Spleen (tissue), 11 donors: ENCODE measurements around the gene REPS2. TPM values are rescaled to one million over a fixed set of nuclear protein-coding genes. Genes with fewer than 3 reads are reported as not detected.

Source experiments
- DNase-seq: peaks from one replicate; pipeline ENCODE4 v3.0.0-alpha.2; 2020
- H3K27ac ChIP-seq, 8 donors: fragments of 200-600 bp; sonication (generic) in 7 of 8; 1 replicate in 4 of 8; 2 replicates in 4 of 8; pipeline versions ENCODE4 v1.5.0 to v1.8.0; 2016 to 2021; ENCODE audit warnings: inconsistent platforms in 4 of 8, mild to moderate bottlenecking in 4 of 8, moderate library complexity in 1 of 8
- H3K27me3 ChIP-seq, 7 donors: fragments of 200-600 bp; sonication (generic) in 6 of 7; replicated peaks in 1 of 7; 1 replicate in 4 of 7; 2 replicates in 3 of 7; pipeline versions ENCODE4 v1.5.0 to v1.8.0; 2016 to 2021; ENCODE audit warnings: inconsistent platforms in 3 of 7, mild to moderate bottlenecking in 1 of 7
- H3K36me3 ChIP-seq, 6 donors: fragments of 200-600 bp; sonication (generic) in 5 of 6; 1 replicate in 4 of 6; 2 replicates in 2 of 6; pipeline versions ENCODE4 v1.5.0 to v1.8.0; 2016 to 2021; ENCODE audit warnings: inconsistent platforms in 2 of 6
- H3K4me1 ChIP-seq, 6 donors: fragments of 200-600 bp; sonication (generic) in 5 of 6; 1 replicate in 3 of 6; 2 replicates in 3 of 6; pipeline versions ENCODE4 v1.5.0 to v1.8.0; 2016 to 2021; ENCODE audit warnings: inconsistent platforms in 3 of 6
- H3K4me3 ChIP-seq, 8 donors: fragments of 200-600 bp; sonication (generic) in 7 of 8; 1 replicate in 4 of 8; 2 replicates in 4 of 8; pipeline versions ENCODE4 v1.5.0 to v1.8.0; 2016 to 2021; ENCODE audit warnings: inconsistent platforms in 4 of 8, mild to moderate bottlenecking in 4 of 8, moderate library complexity in 2 of 8
- H3K9me3 ChIP-seq, 8 donors: fragments of 200-600 bp; sonication (generic) in 7 of 8; 1 replicate in 4 of 8; 2 replicates in 4 of 8; pipeline versions ENCODE4 v1.5.0 to v1.8.0; 2016 to 2021; ENCODE audit warnings: inconsistent platforms in 4 of 8
- POLR2A ChIP-seq, 3 donors: fragments of 450-650 bp; IDR thresholded peaks; one replicate each; pipeline ENCODE4 v1.5.1; 2017; ENCODE audit warnings: antibody characterized with exemption in 3 of 3, mild to moderate bottlenecking in 1 of 3
- POLR2AphosphoS5 ChIP-seq, 3 donors: sonication (generic); formaldehyde crosslinking; IDR thresholded peaks; one replicate each; pipeline ENCODE4 v1.5.1; 2017; ENCODE audit warnings: antibody characterized with exemption in 3 of 3
- WGBS, 5 donors: extraction: QIAGEN DNeasy Blood & Tissue Kit in 3 of 5; methylation state at CpG; one replicate each; pipeline versions ENCODE4 v1.1.5 to v1.1.7; 2013 to 2018; 5-methylcytosine and 5-hydroxymethylcytosine counted together
- intact Hi-C: fragments of 100-400 bp; cut with DNase I; formaldehyde crosslinking; loops from one replicate; pipeline ENCODE4 v1.15.0; 2023; ENCODE audit warnings: low total_unique reads
- polyA plus RNA-seq, 3 donors: library from polyadenylated mRNA; stranded (reverse); fragments of 200-250 nt; gene quantifications; one replicate each; pipeline ENCODE4 v1.2.1, GENCODE V29; 2013
- total RNA-seq, 7 donors: library from RNA; depleted of rRNA in 3 of 7; stranded (reverse); fragments of >200 nt in 3 of 7; fragmentation: NEBNext Ultra II Directional in 4 of 7; extraction: Animal tissue kit (Norgen Biotek cat#: 25700) in 4 of 7; gene quantifications; one replicate each; pipeline versions ENCODE4 v1.1.0 to v1.2.1, GENCODE V29; 2016 to 2021
- TF ChIP-seq, protein P1 (sequence below), 11 experiments: fragments of 200-600 bp in 7 of 11; fragments of 450-650 bp in 4 of 11; sonication (generic) in 4 of 11; IDR thresholded peaks in 8 of 11; conservative IDR thresholded peaks in 3 of 11; 1 replicate in 7 of 11; 2 replicates in 4 of 11; pipeline versions ENCODE4 v1.4.0 to v1.8.0; 2016 to 2021; ENCODE audit warnings: antibody characterized with exemption in 11 of 11, inconsistent platforms in 4 of 11, mild to moderate bottlenecking in 1 of 11
- donor health status: healthy with polysubstance abuse.
- donor health status: DM: no; HTN: no; CAD: no; lungs with moderate emphysema.
- donor health status: DM: no; HTN: no; CAD: no.
- donor health status: Bipolar disorder and iron deficiency.
- donor health status: healthy.
- donor health status: DM: no; HTN: no; CAD: no.
- donor health status: DM: yes; HTN: yes; CAD: no.

Gene REPS2
- total and polyA plus RNA-seq, 10 donors, result 1.5 to 18.3 (median 8.0) TPM

GRCh38 chrX:17021851-17022604, 75.6 kb downstream of the REPS2 start:
- intact Hi-C loops, result no loop called here
- Histone ChIP-seq H3K36me3 (no peaks in the 10 kb centered on the region), H3K27ac (no peak overlapping the region), H3K4me3 (no peak overlapping the region), H3K9me3 (no peaks in the 10 kb centered on the region), H3K4me1 (peaks cover 0 to 7% (median 0%) of the 10 kb centered on the region in 6 donors), H3K27me3 (peaks cover 0 to 2% (median 0%) of the 10 kb centered on the region in 7 donors)
- WGBS, 5 donors, result 63 to 80% (median 73%) methylated on average over 10 of the region's 10 CpGs
- no peak for TF ChIP-seq POLR2AphosphoS5 (IDR thresholded peaks at IDR 0.05)
- no peak for TF ChIP-seq POLR2A (IDR thresholded peaks at IDR 0.05)
- TF ChIP-seq, protein P1, sequence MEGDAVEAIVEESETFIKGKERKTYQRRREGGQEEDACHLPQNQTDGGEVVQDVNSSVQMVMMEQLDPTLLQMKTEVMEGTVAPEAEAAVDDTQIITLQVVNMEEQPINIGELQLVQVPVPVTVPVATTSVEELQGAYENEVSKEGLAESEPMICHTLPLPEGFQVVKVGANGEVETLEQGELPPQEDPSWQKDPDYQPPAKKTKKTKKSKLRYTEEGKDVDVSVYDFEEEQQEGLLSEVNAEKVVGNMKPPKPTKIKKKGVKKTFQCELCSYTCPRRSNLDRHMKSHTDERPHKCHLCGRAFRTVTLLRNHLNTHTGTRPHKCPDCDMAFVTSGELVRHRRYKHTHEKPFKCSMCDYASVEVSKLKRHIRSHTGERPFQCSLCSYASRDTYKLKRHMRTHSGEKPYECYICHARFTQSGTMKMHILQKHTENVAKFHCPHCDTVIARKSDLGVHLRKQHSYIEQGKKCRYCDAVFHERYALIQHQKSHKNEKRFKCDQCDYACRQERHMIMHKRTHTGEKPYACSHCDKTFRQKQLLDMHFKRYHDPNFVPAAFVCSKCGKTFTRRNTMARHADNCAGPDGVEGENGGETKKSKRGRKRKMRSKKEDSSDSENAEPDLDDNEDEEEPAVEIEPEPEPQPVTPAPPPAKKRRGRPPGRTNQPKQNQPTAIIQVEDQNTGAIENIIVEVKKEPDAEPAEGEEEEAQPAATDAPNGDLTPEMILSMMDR (IDR thresholded peaks at IDR 0.05 in 8 of 11, conservative IDR thresholded peaks at IDR 0.05 in 3 of 11), result no peak
- no peak for DNase-seq

GRCh38 chrX:17023661-17024060, 77.2 kb downstream of the REPS2 start:
- Histone ChIP-seq H3K9me3 (no peaks in the 10 kb centered on the region), H3K4me1 (peaks cover 0 to 7% (median 0%) of the 10 kb centered on the region in 6 donors), H3K27me3 (peaks cover 0 to 2% (median 0%) of the 10 kb centered on the region in 7 donors), H3K27ac (no peak overlapping the region), H3K36me3 (no peaks in the 10 kb centered on the region), H3K4me3 (no peak overlapping the region)
- WGBS, 5 donors, result 77 to 95% (median 91%) methylated on average over 2 of the region's 2 CpGs
- DNase-seq, result no peak
- intact Hi-C loops, result no loop called here
- TF ChIP-seq POLR2A (IDR thresholded peaks at IDR 0.05) (no peak), POLR2AphosphoS5 (IDR thresholded peaks at IDR 0.05) (no peak)
- TF ChIP-seq, protein P1 (IDR thresholded peaks at IDR 0.05 in 8 of 11, conservative IDR thresholded peaks at IDR 0.05 in 3 of 11), result no peak

GRCh38 chrX:17024886-17025285, 78.4 kb downstream of the REPS2 start:
- no peak for DNase-seq
- peaks cover 0 to 2% (median 0%) of the 10 kb centered on the region in 7 donors for H3K27me3 ChIP-seq
- no peaks in the 10 kb centered on the region for H3K36me3 ChIP-seq
- H3K27ac ChIP-seq, result no peak overlapping the region
- no peaks in the 10 kb centered on the region for H3K9me3 ChIP-seq
- TF ChIP-seq POLR2A (IDR thresholded peaks at IDR 0.05) (no peak), POLR2AphosphoS5 (IDR thresholded peaks at IDR 0.05) (no peak)
- TF ChIP-seq, protein P1 (IDR thresholded peaks at IDR 0.05 in 8 of 11, conservative IDR thresholded peaks at IDR 0.05 in 3 of 11), result no peak
- peaks cover 0 to 7% (median 0%) of the 10 kb centered on the region in 6 donors for H3K4me1 ChIP-seq
- intact Hi-C loops, result no loop called here
- 35 to 44% (median 38%) methylated on average over 9 to 11 of the region's 11 CpGs for whole genome bisulfite sequencing, 5 donors
- H3K4me3 ChIP-seq, result no peak overlapping the region

GRCh38 chrX:17025621-17026302, 79.3 kb downstream of the REPS2 start:
- intact Hi-C loops, result no loop called here
- 74 to 93% (median 85%) methylated on average over 7 of the region's 7 CpGs for WGBS, 5 donors
- Histone ChIP-seq H3K36me3 (no peaks in the 10 kb centered on the region), H3K9me3 (no peaks in the 10 kb centered on the region), H3K4me3 (no peak overlapping the region), H3K27me3 (peaks cover 0 to 2% (median 0%) of the 10 kb centered on the region in 7 donors), H3K27ac (no peak overlapping the region), H3K4me1 (peaks cover 0 to 7% (median 0%) of the 10 kb centered on the region in 6 donors)
- no peak for DNase-seq
- TF ChIP-seq POLR2A (IDR thresholded peaks at IDR 0.05), result no peak
- TF ChIP-seq POLR2AphosphoS5 (IDR thresholded peaks at IDR 0.05), result no peak
- TF ChIP-seq, protein P1 (IDR thresholded peaks at IDR 0.05 in 8 of 11, conservative IDR thresholded peaks at IDR 0.05 in 3 of 11), result no peak
